Vagina (tissue), 2 donors: ENCODE results near the gene INTS15. TPM values are rescaled to one million over a fixed set of nuclear protein-coding genes. Genes with fewer than 3 reads are reported as not detected.

Experiments used
- DNase-seq, 2 donors: peaks; one replicate each; pipeline ENCODE4 v3.0.0-alpha.2; 2017; ENCODE audit errors: extremely low spot score in 2 of 2
- H3K27ac ChIP-seq: fragments of 200-600 bp; sonication (generic); one replicate; pipeline ENCODE4 v1.5.1; 2019
- H3K27me3 ChIP-seq: fragments of 200-600 bp; sonication (generic); one replicate; pipeline ENCODE4 v1.5.1; 2019
- H3K36me3 ChIP-seq, 2 donors: fragments of 200-600 bp; sonication (generic); one replicate each; pipeline ENCODE4 v1.5.1; 2017 to 2019
- H3K4me1 ChIP-seq: fragments of 200-600 bp; sonication (generic); one replicate; pipeline ENCODE4 v1.5.1; 2019
- H3K4me3 ChIP-seq, 2 donors: fragments of 200-600 bp; sonication (generic); 1 replicate in 1 of 2; 2 replicates in 1 of 2; pipeline ENCODE4 v1.5.1; 2016 to 2019
- H3K9me3 ChIP-seq: fragments of 200-600 bp; sonication (generic); one replicate; pipeline ENCODE4 v1.5.1; 2019
- CTCF ChIP-seq, 3 experiments: fragments of 450-650 bp in 2 of 3; fragments of 200-600 bp in 1 of 3; sonication (generic) in 1 of 3; IDR thresholded peaks; one replicate each; pipeline ENCODE4 v1.5.1; 2017 to 2019; ENCODE audit warnings: antibody characterized with exemption in 3 of 3, mild to moderate bottlenecking in 2 of 3, moderate library complexity in 2 of 3
- POLR2A ChIP-seq, 2 donors: fragments of 450-650 bp; IDR thresholded peaks; one replicate each; pipeline ENCODE4 v1.6.1; 2017; ENCODE audit warnings: antibody characterized with exemption in 2 of 2, mild to moderate bottlenecking in 2 of 2, moderate library complexity in 2 of 2
- POLR2AphosphoS5 ChIP-seq, 2 donors: sonication (generic); formaldehyde crosslinking; IDR thresholded peaks; one replicate each; pipeline ENCODE4 v1.9.0; 2017; ENCODE audit warnings: antibody characterized with exemption in 2 of 2, mild to moderate bottlenecking in 2 of 2, low read depth in 1 of 2; ENCODE audit not compliant: insufficient read depth in 1 of 2
- intact Hi-C: fragments of 100-400 bp; cut with DNase I; formaldehyde crosslinking; loops from one replicate; pipeline ENCODE4 v1.15.1; 2023
- total RNA-seq: library from RNA; depleted of rRNA; stranded (reverse); fragments of >200 nt; gene quantifications from one replicate; pipeline ENCODE4 v1.2.3, GENCODE V29; 2016

INTS15 gene
- total RNA-seq, 1 donor from 2014 or later, result 34.4 TPM

DNA sequence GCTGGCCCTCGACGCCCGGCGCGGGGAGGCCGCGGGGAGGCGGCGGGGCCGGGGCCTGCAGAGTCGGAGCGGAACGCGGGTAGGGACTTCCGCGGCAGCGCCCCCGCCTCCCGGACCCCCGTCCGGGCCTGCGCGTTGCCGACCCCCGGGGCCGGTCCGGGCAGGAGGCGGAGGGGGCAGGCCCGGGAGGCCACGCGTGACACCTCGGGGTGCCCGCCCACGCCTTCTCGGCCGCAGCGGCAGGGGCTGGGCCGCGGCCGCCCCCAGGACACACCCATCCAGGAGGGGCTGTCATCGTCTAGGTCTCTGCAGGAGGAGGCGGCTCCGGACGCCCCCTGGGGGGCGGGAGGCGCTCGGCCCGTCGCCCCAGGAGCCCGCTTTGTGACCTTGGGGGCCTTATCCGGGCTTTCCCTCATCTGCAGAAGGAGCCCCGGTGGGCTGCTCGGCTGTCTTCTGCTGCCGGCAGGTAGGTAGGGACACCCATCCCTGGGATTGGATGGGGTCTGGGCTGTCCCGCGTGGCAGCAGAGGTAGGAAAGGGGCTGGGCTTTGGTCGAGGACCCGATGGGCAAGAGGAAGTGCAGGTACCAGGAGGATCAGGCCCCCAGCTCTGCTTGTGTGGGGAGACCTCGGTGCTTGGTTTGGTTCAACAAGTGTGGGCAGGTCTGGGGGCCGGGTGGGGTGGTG is 47.9 kb downstream of the INTS15 start:
- DNase-seq, result no peak

DNA sequence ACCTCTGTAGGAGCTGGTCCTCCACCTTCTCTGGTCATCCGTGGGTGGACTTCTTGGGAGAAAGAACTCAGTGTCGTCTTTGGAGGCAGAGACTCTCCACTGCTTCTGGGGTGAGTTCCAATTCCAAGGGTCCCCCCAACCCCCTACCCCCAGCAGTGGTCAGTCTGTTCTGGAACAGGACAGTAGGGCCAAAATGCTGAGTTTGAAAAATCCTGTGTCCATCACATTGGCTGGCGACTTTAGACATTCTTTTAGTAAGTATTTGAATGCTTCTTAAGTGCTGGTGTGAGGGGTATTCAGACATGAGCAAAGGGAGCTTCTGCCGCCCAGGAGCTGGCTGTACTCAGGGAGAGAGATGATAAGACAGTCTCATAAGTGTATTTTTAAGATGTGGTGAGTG is 49.2 kb downstream of the INTS15 start:
- no peak for DNase-seq
- Histone ChIP-seq H3K4me3 (no peak overlapping the region), H3K9me3 (no peaks in the 10 kb centered on the region), H3K27me3 (no peaks in the 10 kb centered on the region), H3K36me3 (peaks cover 0 to 32% of the 10 kb centered on the region in 2 donors), H3K27ac (no peak overlapping the region), H3K4me1 (peaks cover 34% of the 10 kb centered on the region)
- no peak for TF ChIP-seq POLR2A (IDR thresholded peaks at IDR 0.05)
- no peak for TF ChIP-seq POLR2AphosphoS5 (IDR thresholded peaks at IDR 0.05; ENCODE audit: insufficient read depth in 1 of 2, low read depth in 1 of 2)
- TF ChIP-seq CTCF (IDR thresholded peaks at IDR 0.05), result no peak
- intact Hi-C loops, result no loop called here

More for the DNA sequence above, 47.9 kb downstream of the INTS15 start:
- no peak for TF ChIP-seq POLR2A (IDR thresholded peaks at IDR 0.05)
- Histone ChIP-seq H3K4me1 (peaks cover 34% of the 10 kb centered on the region), H3K27me3 (no peaks in the 10 kb centered on the region), H3K9me3 (no peaks in the 10 kb centered on the region), H3K4me3 (peak overlapping the region; percentile 81 to 99), H3K36me3 (peaks cover 0 to 19% of the 10 kb centered on the region in 2 donors), H3K27ac (peak overlapping the region; percentile 66)
- intact Hi-C loops, result no loop called here

DNA sequence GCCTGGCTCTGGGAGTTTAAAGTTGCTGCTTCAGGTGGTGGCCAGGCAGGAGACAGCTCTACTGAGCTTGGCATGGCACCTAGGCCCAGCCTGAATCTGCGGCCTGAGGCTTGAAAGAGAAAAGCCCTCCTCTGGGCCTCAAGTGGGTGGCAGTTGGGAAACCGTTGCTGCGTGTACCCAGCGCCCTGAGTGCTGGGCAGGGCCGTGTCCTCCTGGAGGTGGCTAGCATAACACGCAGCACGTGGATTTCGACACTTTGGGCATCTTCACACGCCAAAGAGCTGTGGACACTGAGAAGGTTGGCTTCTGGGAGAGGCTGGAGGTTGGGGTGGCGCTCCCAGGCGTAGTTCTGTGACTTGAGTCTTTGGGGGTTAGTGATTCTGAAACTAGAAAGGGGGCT is 49.8 kb downstream of the INTS15 start:
- H3K27me3 ChIP-seq, result no peaks in the 10 kb centered on the region
- H3K9me3 ChIP-seq, result no peaks in the 10 kb centered on the region
- DNase-seq, result no peak
- H3K4me1 ChIP-seq, result peaks cover 34% of the 10 kb centered on the region
- intact Hi-C loops, result no loop called here
- no peak overlapping the region for H3K27ac ChIP-seq
- H3K36me3 ChIP-seq, result peaks cover 0 to 38% of the 10 kb centered on the region in 2 donors
- TF ChIP-seq POLR2AphosphoS5 (IDR thresholded peaks at IDR 0.05; ENCODE audit: insufficient read depth in 1 of 2, low read depth in 1 of 2) (no peak), CTCF (IDR thresholded peaks at IDR 0.05) (no peak)
- H3K4me3 ChIP-seq, result no peak overlapping the region

- intact Hi-C loops, result no loop called here
- Histone ChIP-seq H3K27me3 (no peaks in the 10 kb centered on the region), H3K4me3 (no peak overlapping the region), H3K36me3 (peaks cover 0 to 44% of the 10 kb centered on the region in 2 donors), H3K27ac (no peak overlapping the region), H3K4me1 (peaks cover 34% of the 10 kb centered on the region), H3K9me3 (no peaks in the 10 kb centered on the region)
- TF ChIP-seq CTCF (IDR thresholded peaks at IDR 0.05), result no peak
- TF ChIP-seq POLR2A (IDR thresholded peaks at IDR 0.05), result no peak
- TF ChIP-seq POLR2AphosphoS5 (IDR thresholded peaks at IDR 0.05; ENCODE audit: insufficient read depth in 1 of 2, low read depth in 1 of 2), result no peak
- DNase-seq, result no peak
Measured at GRCh38 chr7:6640246-6640721, 50.5 kb downstream of the INTS15 start.

- Histone ChIP-seq H3K4me1 (peaks cover 30% of the 10 kb centered on the region), H3K9me3 (no peaks in the 10 kb centered on the region), H3K27ac (no peak overlapping the region), H3K4me3 (no peak overlapping the region), H3K36me3 (peaks cover 0 to 49% of the 10 kb centered on the region in 2 donors), H3K27me3 (no peaks in the 10 kb centered on the region)
- TF ChIP-seq POLR2AphosphoS5 (IDR thresholded peaks at IDR 0.05; ENCODE audit: insufficient read depth in 1 of 2, low read depth in 1 of 2) (no peak), POLR2A (IDR thresholded peaks at IDR 0.05) (no peak), CTCF (IDR thresholded peaks at IDR 0.05) (no peak)
- intact Hi-C loops, result no loop called here
- DNase-seq, result no peak
Measured at GRCh38 chr7:6641305-6642035, 51.6 kb downstream of the INTS15 start.
